ENCODE measurements around the gene ARL6IP5. TPM values are rescaled to one million over a fixed set of nuclear protein-coding genes. Genes with fewer than 3 reads are reported as not detected.

Gene ARL6IP5
- total RNA-seq, 3 donors from 2014 or later = 50.1 to 58.6 (median 58.5) TPM

GRCh38 chr3:69118555-69118954 is 33.8 kb downstream of the ARL6IP5 start:
- H3K9me3 Mint-ChIP-seq = no peaks in the 10 kb centered on the region
- DNase-seq (no peak), ATAC-seq (no peak)
- H3K4me1 Mint-ChIP-seq (ENCODE audit: low read depth) = peaks cover 4% of the 10 kb centered on the region
- H3K4me3 Mint-ChIP-seq = no peak overlapping the region
- H3K27me3 Mint-ChIP-seq (ENCODE audit: low read depth) = no peaks in the 10 kb centered on the region
- H3K36me3 Mint-ChIP-seq (ENCODE audit: insufficient read depth) = no peaks in the 10 kb centered on the region

GRCh38 chr3:69119138-69119537 is 34.4 kb downstream of the ARL6IP5 start:
- Mint-ChIP-seq H3K4me1 (ENCODE audit: low read depth) (peaks cover 3% of the 10 kb centered on the region), H3K27me3 (ENCODE audit: low read depth) (no peaks in the 10 kb centered on the region), H3K4me3 (no peak overlapping the region), H3K36me3 (ENCODE audit: insufficient read depth) (no peaks in the 10 kb centered on the region), H3K9me3 (no peaks in the 10 kb centered on the region)
- ATAC-seq = no peak
- DNase-seq = no peak

- Mint-ChIP-seq H3K27me3 (ENCODE audit: low read depth) (no peaks in the 10 kb centered on the region), H3K4me1 (ENCODE audit: low read depth) (peaks cover 3% of the 10 kb centered on the region), H3K36me3 (ENCODE audit: insufficient read depth) (no peaks in the 10 kb centered on the region), H3K9me3 (no peaks in the 10 kb centered on the region), H3K4me3 (no peak overlapping the region)
- DNase-seq = no peak
- ATAC-seq = no peak
These were observed 34.9 kb downstream of the ARL6IP5 start for GRCh38 chr3:69119681-69120080.

GRCh38 chr3:69120879-69121464 is 36.2 kb downstream of the ARL6IP5 start:
- ATAC-seq = peak; percentile 73 to 84
- Mint-ChIP-seq H3K4me3 (no peak overlapping the region), H3K4me1 (ENCODE audit: low read depth) (peaks cover 3% of the 10 kb centered on the region), H3K27me3 (ENCODE audit: low read depth) (no peaks in the 10 kb centered on the region), H3K9me3 (no peaks in the 10 kb centered on the region), H3K36me3 (ENCODE audit: insufficient read depth) (no peaks in the 10 kb centered on the region)
- peak; percentile 83 for DNase-seq

GRCh38 chr3:69121513-69121912 is 36.8 kb downstream of the ARL6IP5 start:
- Mint-ChIP-seq H3K27me3 (ENCODE audit: low read depth) (no peaks in the 10 kb centered on the region), H3K4me1 (ENCODE audit: low read depth) (peaks cover 3% of the 10 kb centered on the region), H3K4me3 (no peak overlapping the region), H3K36me3 (ENCODE audit: insufficient read depth) (no peaks in the 10 kb centered on the region), H3K9me3 (no peaks in the 10 kb centered on the region)
- no peak for DNase-seq
- ATAC-seq = no peak

- no peaks in the 10 kb centered on the region for H3K9me3 Mint-ChIP-seq
- H3K27me3 Mint-ChIP-seq (ENCODE audit: low read depth) = no peaks in the 10 kb centered on the region
- DNase-seq (no peak), ATAC-seq (no peak)
- peaks cover 3% of the 10 kb centered on the region for H3K4me1 Mint-ChIP-seq (ENCODE audit: low read depth)
- no peak overlapping the region for H3K4me3 Mint-ChIP-seq
- no peaks in the 10 kb centered on the region for H3K36me3 Mint-ChIP-seq (ENCODE audit: insufficient read depth)
These were observed 37.2 kb downstream of the ARL6IP5 start for GRCh38 chr3:69121950-69122349.

GRCh38 chr3:69122403-69122802 is 37.7 kb downstream of the ARL6IP5 start, which contains the start of gene LMOD3:
Gene LMOD3 (minus strand): TSS chr3:69122595. CDS start chr3:69122386, 209 bp downstream.
- Mint-ChIP-seq H3K27me3 (ENCODE audit: low read depth) (no peaks in the 10 kb centered on the region), H3K9me3 (no peaks in the 10 kb centered on the region), H3K4me1 (ENCODE audit: low read depth) (peaks cover 3% of the 10 kb centered on the region)

GRCh38 chr3:69126216-69126615 is 41.5 kb downstream of the ARL6IP5 start:
- Mint-ChIP-seq H3K9me3 (no peaks in the 10 kb centered on the region), H3K4me3 (no peak overlapping the region)
- ATAC-seq = no peak

More at GRCh38 chr3:69122403-69122802, 37.7 kb downstream of the ARL6IP5 start, which contains the start of gene LMOD3:
- DNase-seq (no peak), ATAC-seq (no peak)
- no peak within 1 kb of the TSS for H3K4me3 Mint-ChIP-seq
- no peaks in the 10 kb centered on the region for H3K36me3 Mint-ChIP-seq (ENCODE audit: insufficient read depth)

GRCh38 chr3:69126999-69127398 is 42.3 kb downstream of the ARL6IP5 start:
- Mint-ChIP-seq H3K27me3 (ENCODE audit: low read depth) (peaks cover 1% of the 10 kb centered on the region), H3K4me1 (ENCODE audit: low read depth) (no peaks in the 10 kb centered on the region), H3K9me3 (no peaks in the 10 kb centered on the region), H3K4me3 (no peak overlapping the region), H3K36me3 (ENCODE audit: insufficient read depth) (no peaks in the 10 kb centered on the region)
- no peak for ATAC-seq
- no peak for DNase-seq

More at GRCh38 chr3:69126216-69126615, 41.5 kb downstream of the ARL6IP5 start:
- no peak for DNase-seq
- H3K27me3 Mint-ChIP-seq (ENCODE audit: low read depth) = no peaks in the 10 kb centered on the region
- no peaks in the 10 kb centered on the region for H3K36me3 Mint-ChIP-seq (ENCODE audit: insufficient read depth)
- peaks cover under 1% of the 10 kb centered on the region for H3K4me1 Mint-ChIP-seq (ENCODE audit: low read depth)

GRCh38 chr3:69128509-69128908 is 43.8 kb downstream of the ARL6IP5 start:
- Mint-ChIP-seq H3K9me3 (no peaks in the 10 kb centered on the region), H3K27me3 (ENCODE audit: low read depth) (peaks cover 2% of the 10 kb centered on the region), H3K36me3 (ENCODE audit: insufficient read depth) (no peaks in the 10 kb centered on the region), H3K4me1 (ENCODE audit: low read depth) (no peaks in the 10 kb centered on the region), H3K4me3 (no peak overlapping the region)
- DNase-seq (no peak), ATAC-seq (no peak)

- DNase-seq (no peak), ATAC-seq (no peak)
- H3K36me3 Mint-ChIP-seq (ENCODE audit: insufficient read depth) = no peaks in the 10 kb centered on the region
- H3K9me3 Mint-ChIP-seq = no peaks in the 10 kb centered on the region
- H3K4me1 Mint-ChIP-seq (ENCODE audit: low read depth) = no peaks in the 10 kb centered on the region
- H3K4me3 Mint-ChIP-seq = no peak overlapping the region
- H3K27me3 Mint-ChIP-seq (ENCODE audit: low read depth) = peaks cover 2% of the 10 kb centered on the region
These were observed 44.8 kb downstream of the ARL6IP5 start for GRCh38 chr3:69129531-69129930.

- H3K27me3 Mint-ChIP-seq (ENCODE audit: low read depth) = peaks cover 4% of the 10 kb centered on the region
- H3K4me3 Mint-ChIP-seq = no peak overlapping the region
- ATAC-seq = no peak
- no peaks in the 10 kb centered on the region for H3K4me1 Mint-ChIP-seq (ENCODE audit: low read depth)
- DNase-seq = no peak
- no peaks in the 10 kb centered on the region for H3K36me3 Mint-ChIP-seq (ENCODE audit: insufficient read depth)
- H3K9me3 Mint-ChIP-seq = no peaks in the 10 kb centered on the region
These were observed 46.0 kb downstream of the ARL6IP5 start for GRCh38 chr3:69130689-69131088.

- H3K4me1 Mint-ChIP-seq (ENCODE audit: low read depth) = no peaks in the 10 kb centered on the region
- no peak for ATAC-seq
- peaks cover 5% of the 10 kb centered on the region for H3K27me3 Mint-ChIP-seq (ENCODE audit: low read depth)
- no peak overlapping the region for H3K4me3 Mint-ChIP-seq
- no peaks in the 10 kb centered on the region for H3K36me3 Mint-ChIP-seq (ENCODE audit: insufficient read depth)
- H3K9me3 Mint-ChIP-seq = no peaks in the 10 kb centered on the region
- DNase-seq = no peak
These were observed 52.3 kb downstream of the ARL6IP5 start for GRCh38 chr3:69137005-69137404.

GRCh38 chr3:69137412-69137811 is 52.7 kb downstream of the ARL6IP5 start:
- Mint-ChIP-seq H3K27me3 (ENCODE audit: low read depth) (peaks cover 5% of the 10 kb centered on the region), H3K36me3 (ENCODE audit: insufficient read depth) (no peaks in the 10 kb centered on the region), H3K9me3 (no peaks in the 10 kb centered on the region), H3K4me1 (ENCODE audit: low read depth) (no peaks in the 10 kb centered on the region), H3K4me3 (no peak overlapping the region)
- no peak for ATAC-seq
- no peak for DNase-seq

- DNase-seq (no peak), ATAC-seq (no peak)
- H3K9me3 Mint-ChIP-seq = no peaks in the 10 kb centered on the region
- H3K36me3 Mint-ChIP-seq (ENCODE audit: insufficient read depth) = no peaks in the 10 kb centered on the region
- no peak overlapping the region for H3K4me3 Mint-ChIP-seq
- H3K4me1 Mint-ChIP-seq (ENCODE audit: low read depth) = no peaks in the 10 kb centered on the region
- H3K27me3 Mint-ChIP-seq (ENCODE audit: low read depth) = peaks cover 2% of the 10 kb centered on the region
These were observed 56.6 kb downstream of the ARL6IP5 start for GRCh38 chr3:69141313-69141712.
